Activated CD8-positive, alpha-beta memory T cell treated with anti-CD3 and anti-CD28 coated beads for 1 hour (primary cell): ENCODE results near the gene CCNK.

Experiments
- DNase-seq, 2 donors: peaks; one replicate each; pipeline ENCODE4 v3.0.0-alpha.2; 2020; ENCODE audit warnings: low read depth in 1 of 2; ENCODE audit errors: extremely low read depth in 1 of 2

Gene CCNK

GRCh38 chr14:99518441-99519346 lies 37.5 kb downstream of the CCNK start:
- DNase-seq: peak; percentile 36 to 74

- no peak for DNase-seq
Observed at GRCh38 chr14:99519347-99519881, 38.2 kb downstream of the CCNK start.

GRCh38 chr14:99519931-99520421 lies 38.8 kb downstream of the CCNK start:
- no peak for DNase-seq

- no peak for DNase-seq
Observed at GRCh38 chr14:99520571-99521081, 39.4 kb downstream of the CCNK start.

- DNase-seq: no peak
Observed at GRCh38 chr14:99521176-99522024, 40.2 kb downstream of the CCNK start.

GRCh38 chr14:99522025-99522401 lies 40.8 kb downstream of the CCNK start:
- DNase-seq: no peak

GRCh38 chr14:99522457-99522891 lies 41.3 kb downstream of the CCNK start:
- DNase-seq: no peak

- DNase-seq: no peak
Observed at GRCh38 chr14:99522934-99523703, 41.9 kb downstream of the CCNK start.

GRCh38 chr14:99523704-99524055 lies 42.5 kb downstream of the CCNK start:
- DNase-seq: no peak

GRCh38 chr14:99524091-99524661 lies 43.0 kb downstream of the CCNK start:
- DNase-seq: no peak

GRCh38 chr14:99524804-99525698 lies 43.8 kb downstream of the CCNK start:
- no peak for DNase-seq

GRCh38 chr14:99525699-99526080 lies 44.5 kb downstream of the CCNK start:
- DNase-seq: no peak

GRCh38 chr14:99527026-99527425 lies 45.8 kb downstream of the CCNK start:
- no peak for DNase-seq

- no peak for DNase-seq
Observed at GRCh38 chr14:99527427-99528076, 46.3 kb downstream of the CCNK start.

GRCh38 chr14:99529899-99530298 lies 48.7 kb downstream of the CCNK start:
- DNase-seq: no peak

- DNase-seq: no peak
Observed at GRCh38 chr14:99530407-99531155, 49.4 kb downstream of the CCNK start.

GRCh38 chr14:99531251-99532096 lies 50.3 kb downstream of the CCNK start:
- no peak for DNase-seq
